Tibial artery (tissue), 4 donors: ENCODE data around the gene LSAMP.
"Not testable (repeated sequence)": the region's sequence is repeated elsewhere in the genome, so short reads cannot be mapped to it uniquely, and the experiment has no call there.

Experiments
- DNase-seq, 2 donors: peaks; one replicate each; pipeline ENCODE4 v3.0.0-alpha.2; 2019
- H3K27ac ChIP-seq, 2 donors: fragments of 200-600 bp; sonication (generic) in 1 of 2; 1 replicate in 1 of 2; 2 replicates in 1 of 2; pipeline ENCODE4 v1.5.1; 2018 to 2019; ENCODE audit warnings: mild to moderate bottlenecking in 1 of 2
- H3K27me3 ChIP-seq, 2 donors: fragments of 200-600 bp; sonication (generic) in 1 of 2; one replicate each; pipeline versions ENCODE4 v1.5.1 to v1.6.0; 2016 to 2019
- H3K36me3 ChIP-seq, 3 donors: fragments of 200-600 bp; sonication (generic) in 2 of 3; one replicate each; pipeline ENCODE4 v1.5.1; 2016 to 2019; ENCODE audit warnings: mild to moderate bottlenecking in 2 of 3
- H3K4me1 ChIP-seq, 4 donors: fragments of 200-600 bp; sonication (generic) in 2 of 4; 1 replicate in 3 of 4; 2 replicates in 1 of 4; pipeline ENCODE4 v1.5.1; 2016 to 2019
- H3K4me3 ChIP-seq, 2 donors: fragments of 200-600 bp; sonication (generic) in 1 of 2; 1 replicate in 1 of 2; 2 replicates in 1 of 2; pipeline ENCODE4 v1.5.1; 2018 to 2019; ENCODE audit warnings: mild to moderate bottlenecking in 2 of 2
- H3K9me3 ChIP-seq, 3 donors: fragments of 200-600 bp; sonication (generic) in 1 of 3; one replicate each; pipeline ENCODE4 v1.5.1; 2016 to 2019
- CTCF ChIP-seq, 2 experiments: fragments of 200-600 bp in 1 of 2; fragments of 450-650 bp in 1 of 2; IDR thresholded peaks; one replicate each; pipeline ENCODE4 v1.5.1; 2017 to 2019; ENCODE audit warnings: antibody characterized with exemption in 2 of 2, mild to moderate bottlenecking in 1 of 2, moderate library complexity in 1 of 2
- intact Hi-C: fragments of 100-400 bp; cut with DNase I; formaldehyde crosslinking; loops from one replicate; pipeline ENCODE4 v1.15.0; 2023; ENCODE audit warnings: low total_unique reads

The LSAMP gene

GRCh38 chr3:116230431-116231020 is 214.8 kb downstream of the LSAMP start:
- Histone ChIP-seq H3K27ac (no peak overlapping the region), H3K4me3 (no peak overlapping the region), H3K9me3 (no peaks in the 10 kb centered on the region), H3K36me3 (no peaks in the 10 kb centered on the region), H3K27me3 (no peaks in the 10 kb centered on the region), H3K4me1 (no peaks in the 10 kb centered on the region)
- intact Hi-C loops = no loop called here
- TF ChIP-seq CTCF (IDR thresholded peaks at IDR 0.05) = no peak
- no peak for DNase-seq

GRCh38 chr3:116226266-116226665 is 219.0 kb downstream of the LSAMP start:
- intact Hi-C loops = no loop called here
- TF ChIP-seq CTCF (IDR thresholded peaks at IDR 0.05) = no peak
- Histone ChIP-seq H3K27me3 (no peaks in the 10 kb centered on the region), H3K9me3 (no peaks in the 10 kb centered on the region), H3K4me3 (no peak overlapping the region), H3K27ac (no peak overlapping the region), H3K36me3 (no peaks in the 10 kb centered on the region), H3K4me1 (no peaks in the 10 kb centered on the region)
- no peak for DNase-seq

GRCh38 chr3:116216761-116217160 is 228.5 kb downstream of the LSAMP start:
- no peaks in the 10 kb centered on the region for H3K9me3 ChIP-seq
- DNase-seq = no peak
- intact Hi-C loops = no loop called here
- no peaks in the 10 kb centered on the region for H3K36me3 ChIP-seq
- H3K27ac ChIP-seq = no peak overlapping the region
- no peaks in the 10 kb centered on the region for H3K27me3 ChIP-seq
- H3K4me1 ChIP-seq = no peaks in the 10 kb centered on the region
- no peak overlapping the region for H3K4me3 ChIP-seq
- TF ChIP-seq CTCF (IDR thresholded peaks at IDR 0.05) = no peak

- Histone ChIP-seq H3K27me3 (no peaks in the 10 kb centered on the region), H3K36me3 (no peaks in the 10 kb centered on the region), H3K9me3 (no peaks in the 10 kb centered on the region), H3K4me3 (no peak overlapping the region), H3K4me1 (no peaks in the 10 kb centered on the region), H3K27ac (no peak overlapping the region)
- DNase-seq = no peak
- TF ChIP-seq CTCF (IDR thresholded peaks at IDR 0.05) = no peak
- intact Hi-C loops = no loop called here
These were observed 233.4 kb downstream of the LSAMP start for GRCh38 chr3:116211901-116212300.

- intact Hi-C loops = not testable (repeated sequence)
These were observed 236.5 kb downstream of the LSAMP start for GRCh38 chr3:116208830-116209229.

GRCh38 chr3:116200956-116201690 is 244.2 kb downstream of the LSAMP start:
- no peaks in the 10 kb centered on the region for H3K36me3 ChIP-seq
- intact Hi-C loops = no loop called here
- H3K9me3 ChIP-seq = no peaks in the 10 kb centered on the region
- no peak overlapping the region for H3K4me3 ChIP-seq
- no peak for DNase-seq
- no peaks in the 10 kb centered on the region for H3K27me3 ChIP-seq
- TF ChIP-seq CTCF (IDR thresholded peaks at IDR 0.05) = no peak
- no peak overlapping the region for H3K27ac ChIP-seq
- no peaks in the 10 kb centered on the region for H3K4me1 ChIP-seq

More at GRCh38 chr3:116208830-116209229, 236.5 kb downstream of the LSAMP start:
- H3K36me3 ChIP-seq, H3K27ac ChIP-seq, H3K27me3 ChIP-seq, DNase-seq, H3K9me3 ChIP-seq, H3K4me1 ChIP-seq, H3K4me3 ChIP-seq: not testable (repeated sequence)
